AG04450 (cell line): ENCODE measurements around the gene RALGAPA1. TPM values are rescaled to one million over a fixed set of nuclear protein-coding genes. Genes with fewer than 3 reads are reported as not detected.

ENCODE experiments used
- CTCF ChIA-PET: fragments of 300-600, 350-600 bp; formaldehyde crosslinking; extraction: SDS; loops from one replicate; lab custom pipeline; 2022; ENCODE audit warnings: antibody characterized with exemption, inconsistent platforms; lab: Charles Lee
- POLR2A ChIA-PET: fragments of 350-600 bp; formaldehyde crosslinking; extraction: SDS; loops from one replicate; lab custom pipeline; 2021; ENCODE audit warnings: antibody characterized with exemption, inconsistent platforms; lab: Yijun Ruan, JAX
- DNase-seq: peaks from one replicate; pipeline ENCODE4 v3.0.0-alpha.2; 2011; ENCODE audit warnings: low read depth, low spot score
- H3K27ac ChIP-seq: one replicate; pipeline ENCODE4 v1.5.1; 2012; ENCODE audit warnings: low read depth, low read length, control low read depth
- H3K27me3 ChIP-seq: one replicate; pipeline ENCODE4 v1.6.0; 2012; ENCODE audit warnings: low read length; ENCODE audit not compliant: control insufficient read depth, insufficient read depth
- H3K4me3 ChIP-seq: 2 replicates; pipeline ENCODE4 v1.5.1; 2011; ENCODE audit warnings: mild to moderate bottlenecking, low read depth, low read length, control low read depth
- H3K9me3 ChIP-seq: 2 replicates; pipeline ENCODE4 v1.5.1; 2012; ENCODE audit warnings: low read length; ENCODE audit not compliant: control insufficient read depth, insufficient read depth
- polyA plus RNA-seq: library from polyadenylated mRNA; depleted of rRNA; stranded (reverse); fragments of >200 nt; gene quantifications from 2 replicates; pipeline ENCODE4 v1.2.3, GENCODE V29; 2011; rRNA removed
- small RNA-seq: library from RNA; depleted of rRNA; stranded (forward); fragments of <200 nt; gene quantifications from one replicate; pipeline ENCODE3, GENCODE V24; 2012; ENCODE audit warnings: low read depth; ENCODE audit not compliant: insufficient read length
- TF ChIP-seq, protein P1 (sequence below): IDR thresholded peaks from 2 replicates; pipeline ENCODE4 v1.5.1; 2011; ENCODE audit warnings: low read depth, low read length, control low read depth, inconsistent platforms

Gene RALGAPA1
- polyA plus RNA-seq, 1 experiment, result 9.7 TPM

DNA sequence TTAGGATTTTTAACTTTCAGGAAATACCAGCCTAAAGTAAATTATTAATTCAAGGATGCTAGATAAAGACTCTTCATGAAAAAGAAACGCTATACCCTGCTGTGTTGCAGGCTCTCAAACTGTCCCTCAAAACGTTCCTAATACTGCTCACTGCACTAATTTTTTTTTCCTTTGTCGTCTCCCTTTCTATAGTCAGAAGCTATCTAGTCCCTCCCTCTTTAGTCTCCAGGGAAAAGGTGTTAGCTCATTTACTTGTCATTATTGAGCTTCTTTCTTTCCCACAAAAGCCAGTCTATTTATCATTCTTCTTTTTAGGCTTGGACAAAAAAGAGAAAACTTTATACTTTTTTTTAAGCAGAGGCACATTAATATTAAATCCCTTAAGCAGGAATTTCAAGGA, 305.4 kb downstream of the RALGAPA1 start:
- ChIA-PET POLR2A (no interaction called here), CTCF (no interaction called here)
- Histone ChIP-seq H3K4me3 (no peak overlapping the region), H3K9me3 (no peaks in the 10 kb centered on the region), H3K27ac (no peak overlapping the region), H3K27me3 (no peaks in the 10 kb centered on the region)
- DNase-seq, result no peak
- TF ChIP-seq, protein P1, sequence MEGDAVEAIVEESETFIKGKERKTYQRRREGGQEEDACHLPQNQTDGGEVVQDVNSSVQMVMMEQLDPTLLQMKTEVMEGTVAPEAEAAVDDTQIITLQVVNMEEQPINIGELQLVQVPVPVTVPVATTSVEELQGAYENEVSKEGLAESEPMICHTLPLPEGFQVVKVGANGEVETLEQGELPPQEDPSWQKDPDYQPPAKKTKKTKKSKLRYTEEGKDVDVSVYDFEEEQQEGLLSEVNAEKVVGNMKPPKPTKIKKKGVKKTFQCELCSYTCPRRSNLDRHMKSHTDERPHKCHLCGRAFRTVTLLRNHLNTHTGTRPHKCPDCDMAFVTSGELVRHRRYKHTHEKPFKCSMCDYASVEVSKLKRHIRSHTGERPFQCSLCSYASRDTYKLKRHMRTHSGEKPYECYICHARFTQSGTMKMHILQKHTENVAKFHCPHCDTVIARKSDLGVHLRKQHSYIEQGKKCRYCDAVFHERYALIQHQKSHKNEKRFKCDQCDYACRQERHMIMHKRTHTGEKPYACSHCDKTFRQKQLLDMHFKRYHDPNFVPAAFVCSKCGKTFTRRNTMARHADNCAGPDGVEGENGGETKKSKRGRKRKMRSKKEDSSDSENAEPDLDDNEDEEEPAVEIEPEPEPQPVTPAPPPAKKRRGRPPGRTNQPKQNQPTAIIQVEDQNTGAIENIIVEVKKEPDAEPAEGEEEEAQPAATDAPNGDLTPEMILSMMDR, result no peak

DNA sequence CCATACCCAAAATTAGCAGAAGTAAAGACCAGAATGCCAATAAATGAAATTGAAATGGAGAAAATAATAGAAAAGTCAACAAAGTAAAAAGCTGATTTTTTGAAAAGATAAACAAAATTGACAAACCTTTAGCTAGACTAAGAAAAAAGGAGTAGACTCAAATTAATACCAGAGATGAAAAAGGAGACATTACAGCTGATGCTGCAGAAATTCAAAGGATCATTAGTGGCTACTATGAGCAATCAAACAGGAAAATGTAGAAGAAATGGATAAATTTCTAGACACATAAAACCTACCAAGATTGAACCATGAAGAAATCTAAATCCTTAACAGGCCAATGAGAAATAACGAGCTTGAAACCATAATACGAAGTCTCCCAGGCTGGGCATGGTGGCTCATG, 309.9 kb downstream of the RALGAPA1 start:
- Histone ChIP-seq H3K4me3 (no peak overlapping the region), H3K9me3 (no peaks in the 10 kb centered on the region), H3K27me3 (no peaks in the 10 kb centered on the region), H3K27ac (no peak overlapping the region)
- ChIA-PET POLR2A (no interaction called here), CTCF (interaction anchor here (0.5 kb wide), 1 partner anchor 329 kb away, joined by 4 read pairs; no protein-coding TSS in a partner anchor)
- TF ChIP-seq, protein P1, result no peak
- no peak for DNase-seq

DNA sequence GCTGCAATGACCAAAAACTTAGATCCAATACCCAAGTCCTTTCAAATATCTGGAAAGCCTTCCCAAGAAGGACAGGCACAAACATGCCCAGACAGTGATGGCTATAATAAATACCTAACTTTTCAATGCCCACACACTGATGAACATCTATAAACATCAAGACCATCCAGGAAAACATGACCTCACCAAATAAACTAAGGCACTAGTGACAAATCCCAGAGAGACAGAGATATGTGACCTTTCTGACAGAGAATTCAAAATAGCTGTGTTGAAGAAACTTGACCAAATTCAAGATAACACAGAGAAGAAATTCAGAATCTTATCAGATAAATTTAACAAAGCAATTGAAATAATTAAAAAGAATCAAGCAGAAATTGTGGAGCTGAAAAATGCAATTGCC, 313.8 kb downstream of the RALGAPA1 start:
- TF ChIP-seq, protein P1, result no peak
- DNase-seq, result no peak
- no peak overlapping the region for H3K27ac ChIP-seq
- no peaks in the 10 kb centered on the region for H3K27me3 ChIP-seq
- no peak overlapping the region for H3K4me3 ChIP-seq
- POLR2A ChIA-PET, result no interaction called here
- CTCF ChIA-PET, result no interaction called here
- H3K9me3 ChIP-seq, result peaks cover 3% of the 10 kb centered on the region; the same call in 1 of the 2 replicates

DNA sequence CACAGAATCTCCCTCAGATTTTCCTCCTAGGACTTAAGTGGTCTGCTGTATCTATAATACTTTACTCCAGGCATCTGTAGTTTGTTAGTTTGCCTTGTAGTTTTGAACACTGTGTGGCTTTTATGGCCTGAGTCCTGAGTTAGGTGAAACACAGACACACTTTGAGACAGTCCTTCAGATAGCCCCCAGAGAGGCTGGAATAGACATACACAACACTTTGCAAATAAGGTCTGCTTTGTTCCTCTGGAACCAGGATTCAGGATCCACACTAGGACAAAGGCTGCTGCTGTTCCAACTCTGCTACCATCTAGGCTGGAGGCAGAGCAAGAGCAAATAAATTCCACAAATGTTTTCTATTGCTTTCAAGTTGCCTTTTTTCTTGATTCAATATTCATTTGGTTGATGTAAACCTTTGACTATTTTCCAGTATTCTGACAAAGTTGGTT, 316.5 kb downstream of the RALGAPA1 start:
- ChIA-PET POLR2A (no interaction called here), CTCF (no interaction called here)
- Histone ChIP-seq H3K4me3 (no peak overlapping the region), H3K27ac (no peak overlapping the region), H3K27me3 (no peaks in the 10 kb centered on the region), H3K9me3 (peaks cover 3% of the 10 kb centered on the region; the same call in 1 of the 2 replicates)
- TF ChIP-seq, protein P1, result no peak
- DNase-seq, result no peak

Small RNA genes lying within 50 kb of the gene (small RNA-seq; reads per million reads assigned to genes)
- not detected for gene RF00322

Other genes with a start within 250 kb of the RALGAPA1 start
- gene BRMS1L, start 17.0 kb upstream of the RALGAPA1 start, polyA plus RNA-seq, result 5.2 and 8.7 TPM in 2 replicates